ENCODE data around the gene GLYR1. TPM values are rescaled to one million over a fixed set of nuclear protein-coding genes. Genes with fewer than 3 reads are reported as not detected.

The GLYR1 gene
- total and polyA plus RNA-seq, 2 donors from 2014 or later: 47.9 to 119 TPM

- FAIRE-seq: peak; percentile 11
- H3K9me3 ChIP-seq (ENCODE audit: control insufficient read depth in 2 of 3, insufficient read depth in 1 of 3, low read length in 3 of 3): no peaks in the 10 kb centered on the region
- peak overlapping the region; percentile 87 to 89 for H3K27ac ChIP-seq (ENCODE audit: low read depth in 2 of 2, low read length in 2 of 2)
- DNase-seq: peak; percentile 97 to 99 (median 98)
- peak overlapping the region; percentile 17 to 85 (median 50) for H3K9ac ChIP-seq (ENCODE audit: low read length in 3 of 3)
- peak overlapping the region; percentile 66 to 93 (median 79) for H3K4me3 ChIP-seq (ENCODE audit: low read length in 3 of 3)
- H3K36me3 ChIP-seq (ENCODE audit: control insufficient read depth in 2 of 3, insufficient read depth in 3 of 3, low read length in 3 of 3): peaks cover 0 to 4% (median 2%) of the 10 kb centered on the region in 3 donors
- no peak for TF ChIP-seq CTCF (IDR thresholded peaks at IDR 0.05; ENCODE audit: borderline replicate concordance, extremely low read depth, insufficient read depth)
- H3K4me1 ChIP-seq (ENCODE audit: control insufficient read depth in 2 of 3, insufficient read depth in 2 of 3, low read depth in 1 of 3, low read length in 3 of 3): peaks cover 0 to 16% (median 4%) of the 10 kb centered on the region in 3 donors
- intact Hi-C loops (cut with DNase I): no loop called here
- H3K27me3 ChIP-seq (ENCODE audit: control insufficient read depth, insufficient read depth, low read length): no peaks in the 10 kb centered on the region
These were observed 78.4 kb downstream of the GLYR1 start for GRCh38 chr16:4768549-4769305.

GRCh38 chr16:4767872-4768548 lies 79.1 kb downstream of the GLYR1 start:
- Histone ChIP-seq H3K4me3 (ENCODE audit: low read length in 3 of 3) (peak overlapping the region; percentile 66 to 93 (median 79)), H3K36me3 (ENCODE audit: control insufficient read depth in 2 of 3, insufficient read depth in 3 of 3, low read length in 3 of 3) (peaks cover 0 to 9% (median 6%) of the 10 kb centered on the region in 3 donors), H3K9me3 (ENCODE audit: control insufficient read depth in 2 of 3, insufficient read depth in 1 of 3, low read length in 3 of 3) (no peaks in the 10 kb centered on the region), H3K4me1 (ENCODE audit: control insufficient read depth in 2 of 3, insufficient read depth in 2 of 3, low read depth in 1 of 3, low read length in 3 of 3) (peaks cover 0 to 16% (median 4%) of the 10 kb centered on the region in 3 donors), H3K9ac (ENCODE audit: low read length in 3 of 3) (peak overlapping the region; percentile 9 to 85 (median 50)), H3K27ac (ENCODE audit: low read depth in 2 of 2, low read length in 2 of 2) (peak overlapping the region; percentile 87 to 89), H3K27me3 (ENCODE audit: control insufficient read depth, insufficient read depth, low read length) (no peaks in the 10 kb centered on the region)
- DNase-seq (peak in 2 of 5 donors; percentile 22 to 59), FAIRE-seq (no peak)
- intact Hi-C loops (cut with DNase I): no loop called here
- no peak for TF ChIP-seq CTCF (IDR thresholded peaks at IDR 0.05; ENCODE audit: borderline replicate concordance, extremely low read depth, insufficient read depth)

GRCh38 chr16:4766875-4767628 lies 80.0 kb downstream of the GLYR1 start, which contains the start of gene ZNF500:
TSS of gene ZNF500 (minus strand) at chr16:4767162. CDS start at chr16:4765978, 1,184 bp downstream.
- TF ChIP-seq CTCF (IDR thresholded peaks at IDR 0.05; ENCODE audit: borderline replicate concordance, extremely low read depth, insufficient read depth): no peak
- Histone ChIP-seq H3K27ac (ENCODE audit: low read depth in 2 of 2, low read length in 2 of 2) (peak within 1 kb of the TSS; percentile 22 to 89), H3K9me3 (ENCODE audit: control insufficient read depth in 2 of 3, insufficient read depth in 1 of 3, low read length in 3 of 3) (no peaks in the 10 kb centered on the region), H3K4me1 (ENCODE audit: control insufficient read depth in 2 of 3, insufficient read depth in 2 of 3, low read depth in 1 of 3, low read length in 3 of 3) (peaks cover 0 to 16% (median 4%) of the 10 kb centered on the region in 3 donors), H3K36me3 (ENCODE audit: control insufficient read depth in 2 of 3, insufficient read depth in 3 of 3, low read length in 3 of 3) (peaks cover 0 to 11% (median 6%) of the 10 kb centered on the region in 3 donors), H3K4me3 (ENCODE audit: low read length in 3 of 3) (peak within 1 kb of the TSS; percentile 69 to 93 (median 79)), H3K9ac (ENCODE audit: low read length in 3 of 3) (peak within 1 kb of the TSS; percentile 54 to 86 (median 54)), H3K27me3 (ENCODE audit: control insufficient read depth, insufficient read depth, low read length) (no peaks in the 10 kb centered on the region)
- DNase-seq: peak; percentile 98 to 99 (median 98)
- peak; percentile 50 for FAIRE-seq
- intact Hi-C loops (cut with DNase I): no loop called here

Measured in kidney (tissue), 14 donors.